Parathyroid adenoma (tissue), 2 donors: ENCODE measurements around the gene GPRIN3.

ENCODE experiments used
- H2AFZ ChIP-seq: fragments of 300-600 bp; sonication (generic); one replicate; pipeline ENCODE4 v1.7.0; 2017; ENCODE audit warnings: antibody characterized with exemption, mild to moderate bottlenecking
- H3K27ac ChIP-seq: fragments of 300-600 bp; sonication (generic); one replicate; pipeline ENCODE4 v1.7.0; 2017
- H3K27me3 ChIP-seq: fragments of 300-600 bp; sonication (generic); one replicate; pipeline ENCODE4 v1.7.0; 2017; ENCODE audit warnings: low read length; ENCODE audit not compliant: control insufficient read depth, insufficient read depth
- H3K36me3 ChIP-seq: fragments of 300-600 bp; sonication (generic); one replicate; pipeline ENCODE4 v1.7.0; 2017; ENCODE audit warnings: low read length; ENCODE audit not compliant: control insufficient read depth, insufficient read depth
- H3K4me1 ChIP-seq: fragments of 300-600 bp; sonication (generic); one replicate; pipeline ENCODE4 v1.7.0; 2017; ENCODE audit warnings: control low read depth
- H3K4me2 ChIP-seq: fragments of 300-600 bp; sonication (generic); one replicate; pipeline ENCODE4 v1.7.0; 2017; ENCODE audit warnings: low read length
- H3K4me3 ChIP-seq: fragments of 300-600 bp; sonication (generic); one replicate; pipeline ENCODE4 v1.7.0; 2017; ENCODE audit warnings: low read depth, low read length
- H3K79me2 ChIP-seq: fragments of 300-600 bp; sonication (generic); one replicate; pipeline ENCODE4 v1.7.0; 2017; ENCODE audit warnings: control low read depth
- H3K9ac ChIP-seq: fragments of 300-600 bp; sonication (generic); one replicate; pipeline ENCODE4 v1.7.0; 2017; ENCODE audit warnings: mild to moderate bottlenecking
- H3K9me3 ChIP-seq: fragments of 300-600 bp; sonication (generic); one replicate; pipeline ENCODE4 v1.7.0; 2017; ENCODE audit warnings: low read length; ENCODE audit not compliant: control insufficient read depth
- TF ChIP-seq, protein P1 (sequence below): fragments of 300-600 bp; sonication (generic); IDR thresholded peaks from one replicate; pipeline ENCODE4 v1.7.0; 2017; ENCODE audit warnings: antibody characterized with exemption, mild to moderate bottlenecking
- donor health status: primary hyperparathyroidism.

The GPRIN3 gene

GRCh38 chr4:89307446-89308160, at the start of gene GPRIN3:
Gene GPRIN3, minus strand, starts transcription at chr4:89307800. Its CDS starts 57,690 bp downstream, at chr4:89250110.
- H3K9ac ChIP-seq = no peak within 1 kb of the TSS
- no peaks in the 10 kb centered on the region for H3K9me3 ChIP-seq
- H3K4me3 ChIP-seq = peak within 1 kb of the TSS; percentile 32
- H3K36me3 ChIP-seq = no peaks in the 10 kb centered on the region
- no peaks in the 10 kb centered on the region for H3K79me2 ChIP-seq
- peak within 1 kb of the TSS; percentile 29 for H3K27ac ChIP-seq
- H3K4me2 ChIP-seq = peak within 1 kb of the TSS; percentile 81
- no peaks in the 10 kb centered on the region for H3K27me3 ChIP-seq
- no peaks in the 10 kb centered on the region for H3K4me1 ChIP-seq
- peak within 1 kb of the TSS; percentile 73 for H2AFZ ChIP-seq
- TF ChIP-seq, protein P1, sequence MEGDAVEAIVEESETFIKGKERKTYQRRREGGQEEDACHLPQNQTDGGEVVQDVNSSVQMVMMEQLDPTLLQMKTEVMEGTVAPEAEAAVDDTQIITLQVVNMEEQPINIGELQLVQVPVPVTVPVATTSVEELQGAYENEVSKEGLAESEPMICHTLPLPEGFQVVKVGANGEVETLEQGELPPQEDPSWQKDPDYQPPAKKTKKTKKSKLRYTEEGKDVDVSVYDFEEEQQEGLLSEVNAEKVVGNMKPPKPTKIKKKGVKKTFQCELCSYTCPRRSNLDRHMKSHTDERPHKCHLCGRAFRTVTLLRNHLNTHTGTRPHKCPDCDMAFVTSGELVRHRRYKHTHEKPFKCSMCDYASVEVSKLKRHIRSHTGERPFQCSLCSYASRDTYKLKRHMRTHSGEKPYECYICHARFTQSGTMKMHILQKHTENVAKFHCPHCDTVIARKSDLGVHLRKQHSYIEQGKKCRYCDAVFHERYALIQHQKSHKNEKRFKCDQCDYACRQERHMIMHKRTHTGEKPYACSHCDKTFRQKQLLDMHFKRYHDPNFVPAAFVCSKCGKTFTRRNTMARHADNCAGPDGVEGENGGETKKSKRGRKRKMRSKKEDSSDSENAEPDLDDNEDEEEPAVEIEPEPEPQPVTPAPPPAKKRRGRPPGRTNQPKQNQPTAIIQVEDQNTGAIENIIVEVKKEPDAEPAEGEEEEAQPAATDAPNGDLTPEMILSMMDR = no peak

DNA sequence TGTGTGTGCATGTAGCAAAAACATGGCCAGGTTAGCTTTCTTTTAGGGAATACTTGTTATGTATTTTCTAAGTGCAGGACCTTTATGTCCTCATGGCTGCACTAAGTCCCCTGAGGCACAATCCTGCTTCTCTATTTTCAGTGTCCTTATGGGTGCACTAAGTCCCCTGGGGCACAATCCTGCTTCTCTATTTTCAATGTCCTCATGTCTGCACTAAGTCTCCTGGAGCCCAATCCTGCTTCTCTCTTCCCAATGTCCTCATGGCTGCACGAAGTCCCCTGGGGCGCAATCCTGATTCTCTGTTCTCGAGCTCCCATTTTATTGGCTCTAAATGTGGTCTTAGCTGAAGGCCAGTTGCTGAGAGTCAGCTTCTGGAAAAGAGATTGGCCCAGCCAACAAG, 49.7 kb upstream of the GPRIN3 start:
- Histone ChIP-seq H3K4me2 (no peak overlapping the region), H3K9me3 (no peaks in the 10 kb centered on the region)

GRCh38 chr4:89356086-89356485, 48.5 kb upstream of the GPRIN3 start:
- no peaks in the 10 kb centered on the region for H3K9me3 ChIP-seq
- H3K79me2 ChIP-seq = no peaks in the 10 kb centered on the region
- no peaks in the 10 kb centered on the region for H3K27me3 ChIP-seq
- H3K9ac ChIP-seq = no peak overlapping the region
- no peaks in the 10 kb centered on the region for H3K36me3 ChIP-seq
- no peaks in the 10 kb centered on the region for H3K4me1 ChIP-seq
- H2AFZ ChIP-seq = no peak overlapping the region
- H3K4me2 ChIP-seq = no peak overlapping the region
- no peak overlapping the region for H3K27ac ChIP-seq
- no peak overlapping the region for H3K4me3 ChIP-seq
- TF ChIP-seq, protein P1 = no peak

More for the DNA sequence above, 49.7 kb upstream of the GPRIN3 start:
- Histone ChIP-seq H3K4me3 (no peak overlapping the region), H3K27me3 (no peaks in the 10 kb centered on the region), H2AFZ (no peak overlapping the region), H3K9ac (no peak overlapping the region), H3K36me3 (no peaks in the 10 kb centered on the region), H3K79me2 (no peaks in the 10 kb centered on the region), H3K27ac (no peak overlapping the region), H3K4me1 (no peaks in the 10 kb centered on the region)
- TF ChIP-seq, protein P1 = no peak

DNA sequence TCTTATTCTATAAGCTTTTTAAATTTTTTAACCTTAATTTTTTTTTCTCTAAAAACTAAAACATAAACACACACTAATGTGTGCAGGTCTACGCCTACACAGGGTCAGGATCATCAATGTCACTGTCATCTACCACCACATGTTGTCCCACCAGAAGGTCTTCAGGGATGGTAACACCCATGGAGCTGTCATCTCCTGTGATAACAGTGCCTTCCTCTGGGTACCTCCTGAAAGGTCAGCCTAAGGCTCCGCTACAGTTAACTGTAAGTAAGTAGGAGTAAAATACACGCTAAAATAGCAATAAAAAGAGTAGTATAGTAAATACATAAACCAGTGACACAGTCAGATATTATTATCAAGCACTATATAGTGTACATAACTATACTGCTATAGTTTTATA, 45.9 kb upstream of the GPRIN3 start:
- H3K4me3 ChIP-seq = no peak overlapping the region
- H3K79me2 ChIP-seq = no peaks in the 10 kb centered on the region
- no peaks in the 10 kb centered on the region for H3K9me3 ChIP-seq
- no peaks in the 10 kb centered on the region for H3K27me3 ChIP-seq
- TF ChIP-seq, protein P1 = no peak
- no peak overlapping the region for H3K9ac ChIP-seq
- no peak overlapping the region for H3K4me2 ChIP-seq
- H2AFZ ChIP-seq = no peak overlapping the region
- H3K36me3 ChIP-seq = no peaks in the 10 kb centered on the region
- no peaks in the 10 kb centered on the region for H3K4me1 ChIP-seq
- no peak overlapping the region for H3K27ac ChIP-seq

GRCh38 chr4:89352541-89352940, 44.9 kb upstream of the GPRIN3 start:
- TF ChIP-seq, protein P1 = no peak
- H3K4me3 ChIP-seq = no peak overlapping the region
- no peak overlapping the region for H3K9ac ChIP-seq
- H3K27ac ChIP-seq = no peak overlapping the region
- H3K36me3 ChIP-seq = no peaks in the 10 kb centered on the region
- no peaks in the 10 kb centered on the region for H3K27me3 ChIP-seq
- no peaks in the 10 kb centered on the region for H3K79me2 ChIP-seq
- no peaks in the 10 kb centered on the region for H3K9me3 ChIP-seq
- H2AFZ ChIP-seq = no peak overlapping the region
- no peak overlapping the region for H3K4me2 ChIP-seq
- H3K4me1 ChIP-seq = no peaks in the 10 kb centered on the region
